HG03432 (cell line): Measurements from ENCODE around the gene CRHR2.

Source experiments
- ATAC-seq: cut with Tn5 transposase; IDR thresholded peaks from one replicate; pipeline ENCODE4 v1.9.1; 2021; ENCODE audit warnings: mild to moderate bottlenecking, moderate library complexity; ENCODE audit not compliant: unreplicated experiment

CRHR2 gene

DNA sequence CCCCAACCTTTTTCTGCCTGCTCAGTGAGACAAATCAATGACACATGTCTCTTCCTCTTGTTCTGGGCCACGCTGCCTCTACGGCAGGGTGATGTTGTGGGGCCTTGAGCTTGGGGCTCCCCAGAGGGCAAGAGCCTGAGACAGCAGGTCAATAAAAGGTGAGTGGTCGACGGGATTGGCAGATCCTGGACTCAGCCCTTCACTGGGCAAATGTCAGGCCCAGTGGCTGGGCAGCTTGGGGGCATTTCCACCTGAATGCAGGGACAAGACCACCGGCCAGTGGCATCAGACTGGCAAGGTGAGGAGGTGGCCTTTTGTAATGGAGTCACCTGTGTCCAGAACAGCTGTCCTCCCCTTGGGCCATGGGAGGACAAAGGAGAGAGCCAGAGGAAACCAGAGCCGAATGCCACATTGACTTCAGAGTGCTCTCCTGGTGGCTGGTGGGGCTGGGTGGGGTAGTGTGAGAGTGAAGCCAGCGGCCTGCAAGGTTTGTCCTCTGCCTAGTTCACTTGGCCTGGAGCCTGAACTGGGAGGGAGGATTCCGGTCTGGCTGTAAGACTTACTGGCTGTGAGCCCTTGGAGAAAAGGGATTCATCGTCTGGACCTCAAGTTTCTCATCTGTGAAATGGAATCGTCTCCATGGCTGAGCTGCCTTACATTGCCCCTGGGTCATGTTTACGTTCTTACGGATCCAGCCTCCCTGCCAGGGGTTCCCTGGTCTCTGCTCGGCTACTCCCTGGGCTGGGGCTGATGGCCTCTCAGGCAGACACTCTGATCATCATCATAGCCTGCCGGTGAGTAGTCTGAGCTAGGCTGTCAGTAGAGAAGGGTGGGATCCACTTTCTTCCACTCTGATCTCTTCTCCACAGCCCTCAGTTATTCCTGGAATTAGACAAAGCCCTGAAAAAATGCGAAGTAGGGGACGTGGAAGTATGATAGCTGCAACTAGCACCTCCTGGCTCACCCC is 25.4 kb upstream of the CRHR2 start:
- ATAC-seq, result no peak

DNA sequence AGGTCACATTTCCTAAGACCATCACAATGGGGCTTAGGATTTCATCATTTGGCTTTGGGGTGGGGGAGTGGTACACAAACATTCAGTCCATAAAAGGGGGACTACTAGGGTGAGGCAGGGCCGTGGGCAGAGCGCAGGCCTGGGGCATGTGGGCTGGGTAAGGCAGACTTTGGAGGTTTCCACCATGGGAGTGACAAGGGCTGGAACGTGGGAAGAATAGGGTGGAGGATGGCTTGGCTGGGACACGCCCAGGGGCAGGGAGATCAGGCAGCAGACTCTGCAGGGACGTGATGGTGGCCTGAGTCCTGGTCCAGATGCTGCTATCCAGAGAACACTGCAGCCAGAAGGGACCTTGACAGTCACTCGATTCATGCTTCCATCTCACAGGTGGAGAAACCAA is 24.7 kb upstream of the CRHR2 start:
- no peak for ATAC-seq

DNA sequence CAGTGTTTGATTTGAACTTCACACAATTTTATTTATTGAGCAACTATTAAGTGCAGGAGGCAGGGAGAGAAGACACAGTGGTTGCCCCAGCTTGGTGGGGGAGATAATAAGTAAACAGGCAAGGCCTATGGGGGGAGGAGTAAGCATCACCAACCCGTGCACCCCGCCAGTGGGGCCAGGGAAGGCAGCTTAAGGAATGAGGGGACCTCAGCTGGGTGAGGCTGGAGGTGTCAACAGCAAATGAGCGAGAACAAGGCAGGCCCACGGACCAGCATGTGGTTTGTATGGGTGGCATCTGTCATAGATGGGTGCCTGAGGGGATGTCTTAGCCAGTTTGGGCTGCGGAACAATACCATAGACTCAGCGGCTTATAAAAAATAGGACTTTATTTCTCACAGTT is 24.1 kb upstream of the CRHR2 start:
- ATAC-seq, result no peak

DNA sequence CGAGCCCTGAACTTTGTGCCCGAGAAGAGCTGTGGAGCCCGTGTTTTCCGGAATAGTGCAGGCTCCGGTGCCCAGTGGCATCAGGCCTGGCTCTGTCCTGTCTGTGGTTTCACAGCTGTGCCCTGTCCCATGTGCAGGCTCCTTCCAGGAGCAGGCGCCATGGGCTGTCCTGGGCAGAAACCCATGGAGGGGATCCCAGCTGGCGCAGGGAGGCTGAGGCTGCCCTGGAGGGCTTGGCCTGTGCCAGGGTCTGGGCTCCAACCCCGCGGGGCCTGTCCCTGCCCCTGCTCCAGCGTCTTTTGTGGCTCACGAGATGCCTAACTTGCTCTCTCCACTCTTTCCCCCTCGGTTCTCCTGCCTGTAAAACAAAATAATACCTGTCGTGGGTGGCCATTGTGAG is 23.3 kb upstream of the CRHR2 start:
- ATAC-seq, result no peak

DNA sequence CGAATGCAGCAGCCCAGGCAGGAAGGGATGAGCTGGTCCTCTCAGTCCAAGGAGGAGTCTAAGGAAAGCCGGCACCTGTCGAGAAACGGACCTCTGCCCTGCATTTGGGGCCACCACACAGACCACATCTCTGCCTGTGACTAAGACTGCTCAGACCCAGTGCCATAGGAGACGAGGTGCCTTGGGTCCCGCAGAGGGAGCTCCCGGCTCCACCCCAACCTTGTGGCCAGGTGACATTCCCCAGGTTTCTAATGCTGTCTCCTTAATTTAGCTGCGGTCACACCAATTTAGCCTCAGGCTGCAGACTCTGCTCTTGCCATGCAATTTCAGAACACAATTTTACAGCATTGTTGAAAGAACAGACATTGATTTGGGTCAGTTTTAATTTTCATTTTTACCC is 22.8 kb upstream of the CRHR2 start:
- ATAC-seq, result no peak

DNA sequence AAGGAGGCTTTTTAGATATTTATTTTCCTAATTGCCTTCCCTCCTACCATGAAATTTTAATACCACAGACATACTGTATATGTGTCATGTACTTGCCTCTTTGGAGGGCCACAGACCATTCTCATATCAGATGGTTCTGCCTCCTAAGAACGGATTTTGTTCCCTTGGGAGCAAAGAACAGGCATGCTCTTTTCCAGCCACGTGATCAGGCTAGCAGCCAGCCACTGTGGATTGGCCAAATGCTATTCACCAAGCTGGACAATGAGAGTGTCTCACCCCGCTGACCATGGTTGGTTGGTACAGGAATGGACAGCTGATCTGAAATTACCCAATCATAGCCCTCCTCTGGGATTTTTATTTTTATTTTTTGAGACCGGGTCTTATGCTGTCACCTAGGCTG is 21.5 kb upstream of the CRHR2 start:
- ATAC-seq, result no peak

DNA sequence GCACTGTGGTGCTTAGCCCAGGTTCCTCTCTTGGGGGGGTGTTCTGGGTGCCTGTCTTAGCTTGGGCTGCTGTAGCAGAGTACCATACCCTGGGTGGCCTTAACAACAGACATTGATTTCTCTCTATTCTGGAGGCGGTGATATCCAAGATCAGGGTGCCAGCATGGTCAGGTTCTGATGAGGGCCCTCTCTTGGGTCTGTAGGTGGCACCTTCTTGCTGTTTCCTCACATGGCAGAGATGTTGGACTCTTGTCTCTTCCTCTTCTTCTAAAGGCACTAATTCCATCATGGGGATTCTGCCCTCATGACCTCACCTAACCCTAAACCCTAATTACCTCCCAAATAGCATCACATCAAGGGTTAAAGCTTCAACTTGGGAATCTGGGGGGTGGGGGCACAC is 19.9 kb upstream of the CRHR2 start:
- no peak for ATAC-seq

DNA sequence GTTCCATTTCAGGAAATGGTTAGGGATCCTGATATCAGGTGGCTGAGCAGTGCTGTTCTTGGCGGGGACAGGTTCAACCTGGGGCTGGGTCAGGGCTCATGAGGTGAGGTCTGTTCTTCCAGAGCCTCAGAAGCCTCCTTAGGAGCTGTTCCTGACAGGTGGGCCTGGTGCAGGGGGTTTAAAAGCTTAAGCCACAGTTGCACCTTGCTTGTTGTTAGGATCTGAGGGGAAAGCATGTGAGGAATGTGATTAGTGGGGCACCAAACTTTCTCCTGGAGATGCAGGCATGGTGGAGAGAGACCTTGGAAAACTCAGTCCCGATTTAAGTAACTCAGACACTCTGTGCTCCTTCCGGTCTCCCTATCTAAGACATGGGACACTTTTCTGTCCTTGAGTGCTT is 18.7 kb upstream of the CRHR2 start:
- ATAC-seq, result no peak

DNA sequence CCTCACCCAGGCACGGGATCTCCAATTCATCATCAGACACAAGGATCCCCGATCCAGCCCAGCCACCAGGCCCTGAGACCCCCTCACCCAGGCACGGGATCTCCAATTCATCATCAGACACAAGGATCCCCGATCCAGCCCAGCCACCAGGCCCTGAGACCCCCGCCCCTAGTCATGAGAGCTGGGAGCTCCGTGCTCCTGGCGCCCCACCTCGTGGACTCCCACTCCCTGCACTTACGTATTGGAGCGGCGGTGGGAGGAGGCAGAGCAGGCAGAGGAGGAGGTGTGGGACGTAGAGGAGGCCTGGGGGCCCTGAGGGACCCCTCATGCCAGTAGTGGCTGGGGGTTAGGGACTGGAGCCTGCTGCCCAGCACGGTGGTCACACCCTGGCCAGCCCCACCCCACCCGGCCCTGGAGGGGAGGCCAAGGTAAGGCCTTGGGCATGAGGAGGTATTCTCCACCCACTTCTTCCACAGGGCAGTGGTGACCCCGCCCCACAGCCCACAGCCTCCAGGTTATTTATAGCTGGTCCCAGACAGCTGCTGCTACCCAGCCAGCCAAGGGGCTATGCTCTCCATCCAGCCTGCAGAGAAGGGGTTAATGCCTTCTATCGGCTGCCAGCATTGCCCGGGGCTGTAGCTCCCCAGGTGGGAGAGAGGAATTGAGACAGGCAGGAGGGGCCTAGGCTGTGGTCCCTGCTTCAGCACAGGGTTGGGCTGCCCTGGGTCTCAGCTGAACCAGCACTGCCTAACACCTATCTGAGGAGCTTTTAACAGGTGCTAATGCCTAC is 17.6 kb upstream of the CRHR2 start:
- ATAC-seq, result no peak

DNA sequence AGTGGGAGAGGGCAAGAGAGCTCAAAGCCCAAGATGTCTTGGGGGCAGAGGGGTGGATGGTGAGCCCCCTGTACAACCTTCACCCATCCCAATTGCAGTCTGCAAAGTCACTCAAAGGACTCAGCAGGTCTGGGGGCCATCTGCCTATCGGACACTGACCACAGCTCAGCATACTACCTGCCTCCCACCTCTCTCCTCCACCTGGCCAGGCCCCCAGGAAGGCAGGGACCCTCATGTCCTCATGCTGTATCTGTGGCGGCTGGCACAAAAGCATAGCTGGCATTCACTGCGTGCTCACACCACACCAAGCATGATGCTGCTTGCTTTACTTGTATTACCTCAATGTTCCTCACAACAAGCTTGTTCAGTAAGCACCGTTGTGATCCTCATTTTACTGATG is 16.2 kb upstream of the CRHR2 start:
- ATAC-seq, result no peak

DNA sequence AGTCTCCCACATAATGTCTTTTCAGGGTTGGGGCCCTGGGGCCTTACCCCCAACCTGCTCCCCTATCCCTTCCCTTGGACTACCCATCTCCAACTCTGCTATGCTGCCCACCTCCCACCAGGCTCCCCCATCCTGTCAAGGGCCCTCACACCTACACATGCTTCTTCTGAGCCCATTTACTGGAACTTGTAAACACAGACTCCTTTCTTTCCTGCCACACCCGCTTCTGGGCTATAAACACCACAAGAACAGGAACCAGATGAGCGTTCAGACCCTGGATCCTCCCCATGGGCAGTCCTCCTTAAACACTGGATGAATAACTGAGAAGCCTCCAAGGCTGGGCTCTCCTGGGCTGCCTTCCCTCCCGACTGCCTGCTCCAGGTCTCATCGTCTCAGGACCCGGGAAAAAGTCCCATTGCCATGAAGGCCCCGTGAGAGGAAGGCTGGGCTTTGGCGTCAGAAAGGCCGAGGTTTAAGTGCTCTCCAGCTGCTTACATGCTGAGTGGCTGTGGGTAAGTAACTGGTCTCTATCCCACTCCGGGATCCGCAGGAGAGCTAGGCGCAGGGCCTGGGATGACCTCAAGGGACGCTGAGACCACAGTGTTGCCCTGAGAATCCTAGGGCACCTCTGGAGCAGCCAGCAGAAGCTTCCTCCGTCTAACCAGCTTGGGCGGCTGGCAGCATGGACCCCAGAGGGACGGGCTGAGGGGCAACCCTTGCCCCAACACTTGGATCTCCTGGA is 15.6 kb upstream of the CRHR2 start:
- ATAC-seq, result no peak

DNA sequence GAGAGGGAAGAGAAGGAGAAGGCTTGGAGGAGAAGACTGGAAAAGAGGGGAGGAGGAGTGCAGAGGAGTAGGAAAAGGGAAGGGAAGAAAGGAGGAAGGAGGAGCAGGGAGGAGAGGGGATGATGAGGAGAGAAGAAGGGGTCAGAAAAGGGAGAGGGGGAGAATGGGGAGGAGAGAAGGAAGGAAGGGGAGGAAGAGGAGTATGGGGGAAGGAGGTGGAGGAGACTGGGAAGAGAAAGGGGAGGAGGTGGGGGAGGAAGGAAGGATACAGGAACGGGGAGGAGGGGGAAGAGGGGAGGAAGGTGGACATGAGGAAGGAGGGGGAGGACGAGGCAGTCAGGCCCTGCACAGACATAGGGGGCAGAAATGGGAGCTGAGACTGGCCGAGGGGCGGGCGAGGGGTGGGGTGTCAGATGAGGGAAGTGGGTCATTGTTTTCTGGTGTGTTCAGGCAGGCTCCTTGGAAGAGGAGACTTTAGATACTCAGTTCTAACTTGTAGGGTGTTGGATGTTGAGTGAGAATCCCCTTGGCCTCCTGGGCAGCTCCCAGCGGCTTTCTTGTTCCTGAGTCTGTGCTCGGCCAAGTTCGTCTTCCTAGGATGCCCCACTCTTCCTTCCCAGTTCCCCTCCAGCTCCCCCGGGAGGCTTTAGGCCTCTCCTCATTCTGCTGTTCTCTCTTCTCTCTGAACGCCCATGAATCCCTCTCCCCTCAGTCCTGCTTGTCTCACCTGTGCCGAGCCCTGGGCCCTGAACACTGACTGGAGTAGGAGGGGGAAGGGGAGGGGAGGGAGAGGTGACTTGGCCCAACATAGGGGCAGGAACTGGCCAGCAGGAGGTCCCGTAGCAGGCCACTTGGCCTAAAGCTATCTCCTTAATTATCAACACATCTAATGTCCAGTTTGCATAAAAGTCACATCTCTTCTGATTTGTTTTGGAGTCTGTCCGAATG is 12.8 kb upstream of the CRHR2 start:
- no peak for ATAC-seq

DNA sequence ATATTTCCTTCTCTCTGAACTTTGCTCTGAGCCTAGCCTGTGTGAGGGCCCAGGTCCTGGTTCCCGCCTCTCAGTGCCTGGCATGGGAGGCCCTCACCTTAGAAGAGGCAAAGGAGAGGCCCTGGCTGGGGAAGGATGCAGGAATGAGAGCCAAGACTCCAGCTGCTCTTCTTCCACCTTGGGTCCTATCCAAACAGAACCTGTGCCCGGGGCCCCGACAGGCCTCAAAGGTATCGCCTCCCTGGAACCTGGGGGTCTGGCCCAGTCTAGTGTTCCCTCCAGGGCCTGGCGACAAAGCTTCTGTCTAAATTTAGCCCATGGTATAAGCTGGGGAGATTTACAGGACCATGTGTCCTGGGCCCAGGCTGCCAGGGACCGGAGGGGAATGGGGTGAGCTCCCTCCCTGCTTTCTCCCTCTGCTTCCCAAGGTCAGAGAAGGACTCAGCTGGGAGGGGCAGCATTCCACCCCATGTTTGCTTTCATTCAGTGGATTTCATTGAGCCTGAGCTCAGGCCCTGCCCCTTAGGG is 12.0 kb upstream of the CRHR2 start:
- ATAC-seq, result no peak

DNA sequence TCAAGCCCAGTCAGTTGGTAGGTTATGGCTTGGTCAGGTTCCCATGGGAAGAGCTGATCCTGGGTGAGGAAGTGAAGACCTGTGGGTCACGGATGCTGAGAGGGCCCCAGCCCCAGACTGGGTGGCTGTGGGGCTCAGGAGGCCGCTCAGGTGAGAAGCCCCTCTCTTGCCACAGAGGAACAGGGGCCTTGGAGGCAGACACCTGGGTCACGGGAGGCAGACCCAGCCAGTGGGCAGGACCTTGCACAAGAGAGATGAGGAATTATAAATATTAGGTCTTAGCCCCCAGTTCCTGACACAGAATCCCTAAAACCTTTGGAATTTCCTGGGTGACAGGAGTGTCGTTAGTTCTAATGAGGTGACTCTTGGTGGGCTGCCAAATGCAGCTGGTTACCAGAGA is 10.6 kb upstream of the CRHR2 start:
- ATAC-seq, result no peak

DNA sequence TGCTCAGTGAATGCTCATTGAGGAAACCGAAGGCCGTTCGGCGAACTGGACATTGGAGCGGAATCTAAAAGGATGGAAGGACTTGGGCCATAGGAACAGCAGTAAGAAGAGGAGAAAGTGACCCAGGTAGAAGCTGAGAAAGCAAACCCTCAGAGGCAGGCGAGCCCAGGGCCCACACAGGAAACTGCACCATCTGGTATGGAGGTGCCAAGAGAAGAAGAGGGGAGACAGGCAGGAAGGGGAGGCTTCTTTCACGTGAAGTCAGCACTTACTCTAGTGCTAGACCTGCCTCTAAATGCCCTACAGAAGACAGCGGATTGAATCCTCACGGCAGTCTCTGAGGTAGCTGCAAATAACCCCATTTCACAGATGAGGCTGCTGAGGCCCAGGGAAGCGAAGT is 10.2 kb upstream of the CRHR2 start:
- no peak for ATAC-seq

DNA sequence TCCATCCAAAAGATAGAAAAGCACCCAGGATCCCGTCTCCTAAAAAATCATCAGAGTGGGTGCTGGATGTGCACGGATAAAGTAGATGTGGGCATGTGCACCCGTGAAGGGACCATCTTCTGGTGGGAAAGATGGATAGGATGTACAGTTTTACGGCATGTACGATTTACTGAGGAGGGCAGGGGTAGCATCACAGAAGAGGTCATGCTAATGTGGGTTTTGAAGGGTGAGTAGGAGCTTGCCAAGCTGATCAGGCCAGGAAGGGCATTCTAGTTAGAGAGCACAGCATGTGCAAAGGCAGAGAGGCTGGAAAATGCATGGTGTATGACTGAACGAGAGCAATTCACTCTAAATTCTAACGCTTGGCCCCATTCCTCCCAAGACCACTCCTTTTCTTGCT is 7.8 kb upstream of the CRHR2 start:
- ATAC-seq, result no peak

DNA sequence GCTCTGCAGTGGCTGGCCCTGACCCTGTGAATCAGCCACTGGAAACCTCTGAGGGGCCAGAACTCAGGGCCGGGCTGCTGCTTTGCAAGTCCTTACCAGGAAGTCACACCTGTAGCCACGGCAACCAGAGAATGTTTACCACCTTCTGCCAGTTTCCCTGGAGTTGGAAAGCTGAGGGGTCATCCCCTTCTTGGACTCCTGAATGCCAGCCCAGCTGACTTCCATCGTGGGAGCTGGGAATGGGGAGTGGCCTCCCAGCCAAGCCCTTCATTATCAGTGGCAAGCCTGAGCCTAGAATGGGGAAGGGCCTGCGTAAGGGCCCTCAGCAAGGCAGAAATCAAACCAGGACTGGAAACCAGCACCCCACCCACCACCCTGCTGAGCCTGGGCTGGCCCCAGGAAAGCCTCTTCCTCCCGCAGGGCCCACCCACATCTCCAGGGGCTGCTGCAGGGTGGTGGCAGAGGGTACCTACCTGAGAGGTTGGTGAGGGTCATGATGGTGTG is 6.5 kb upstream of the CRHR2 start:
- ATAC-seq, result no peak

DNA sequence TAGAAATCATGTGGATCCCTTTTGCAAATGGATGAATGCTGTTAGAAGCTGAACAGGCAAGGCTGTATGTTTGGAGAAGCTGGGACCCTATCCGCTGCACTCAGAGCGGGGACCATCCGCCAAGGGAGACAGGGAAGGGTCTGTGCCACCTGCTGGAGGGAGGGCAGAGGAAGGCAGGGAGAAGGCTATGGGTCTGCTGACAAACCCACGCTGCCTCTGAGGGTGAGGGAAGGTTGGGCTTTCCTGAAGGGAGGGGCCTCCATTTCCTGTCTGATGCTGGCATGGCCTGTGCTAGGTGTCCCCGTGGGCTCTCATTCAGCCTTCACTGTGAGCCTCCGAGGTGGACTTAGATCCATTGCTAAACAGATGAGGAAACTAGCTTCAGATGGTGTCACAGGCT is 5.3 kb upstream of the CRHR2 start:
- no peak for ATAC-seq

DNA sequence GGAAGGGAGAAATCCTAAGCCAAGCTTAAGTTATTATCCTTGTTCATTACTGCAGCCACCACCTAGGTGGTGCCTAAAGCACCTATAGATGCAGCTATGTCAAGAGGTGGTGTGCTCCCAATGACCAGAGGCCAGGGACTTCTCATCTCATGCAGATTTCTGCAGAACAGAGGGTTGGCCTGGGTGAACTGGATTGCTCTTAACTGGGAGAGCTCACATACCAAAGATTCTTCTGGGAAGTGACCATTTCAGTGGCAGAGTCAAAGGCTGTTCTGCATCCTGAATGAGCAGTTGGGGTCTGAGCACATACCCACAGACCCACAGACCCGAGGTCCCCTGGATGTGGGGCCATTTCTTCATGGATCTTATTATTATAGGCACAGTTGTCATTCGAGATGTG is 2.1 kb upstream of the CRHR2 start:
- ATAC-seq, result no peak

DNA sequence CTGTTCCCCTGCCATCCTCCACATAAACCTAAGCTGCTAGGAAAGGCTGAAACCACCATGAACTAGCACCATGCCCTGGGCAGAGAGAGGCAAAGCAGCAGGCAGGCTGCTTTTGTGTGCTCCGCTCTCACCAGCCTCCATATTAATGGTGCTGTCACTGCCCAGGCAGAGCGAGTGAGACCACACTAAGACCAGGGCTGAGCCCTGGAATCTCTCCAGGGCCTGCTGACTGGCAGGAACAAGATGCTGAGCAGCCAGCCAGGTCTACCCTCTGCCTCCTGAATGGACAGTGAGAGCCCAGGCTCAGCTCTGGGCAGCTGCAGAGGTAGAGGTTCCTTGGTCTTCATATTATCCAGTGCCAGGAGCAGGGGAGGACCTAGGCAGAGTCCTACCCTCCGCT is 1.6 kb upstream of the CRHR2 start:
- ATAC-seq, result no peak
